ENCODE data around the gene CAB39.

CAB39 gene

DNA sequence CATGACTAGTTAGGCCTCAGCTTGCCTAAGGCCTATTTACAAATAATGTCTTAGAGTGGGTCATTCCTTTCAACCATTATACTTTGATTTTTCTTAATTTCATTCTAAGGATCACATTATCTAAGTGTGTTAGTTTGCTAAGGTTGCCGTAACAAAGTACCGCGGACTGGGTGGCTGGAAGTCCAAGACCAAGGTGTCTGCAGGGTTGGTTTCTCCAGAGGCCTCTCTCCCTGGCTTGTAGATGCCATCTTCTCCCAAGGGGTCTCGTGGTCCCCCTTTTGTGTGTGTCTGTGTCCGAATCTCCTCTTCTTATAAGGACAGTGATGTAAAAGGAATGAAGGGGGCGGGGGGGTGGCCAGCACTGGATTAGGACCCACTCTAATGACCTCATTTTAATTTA lies 133.7 kb downstream of the CAB39 start:
- TF ChIP-seq POLR2AphosphoS5 (IDR thresholded peaks at IDR 0.05; ENCODE audit: low read depth) (no peak), CTCF (IDR thresholded peaks at IDR 0.05; ENCODE audit: insufficient read depth, low read length) (no peak)
- no peak overlapping the region for H3K4me3 ChIP-seq (replicated peaks; ENCODE audit: insufficient read depth, low read length)
- H3K27me3 ChIP-seq (ENCODE audit: insufficient read depth, poor library complexity, severe bottlenecking) = no peaks in the 10 kb centered on the region
- no peak for DNase-seq (ENCODE audit: low read depth in 1 of 2, low spot score in 1 of 2)
- no peak overlapping the region for H3K27ac ChIP-seq (replicated peaks)

DNA sequence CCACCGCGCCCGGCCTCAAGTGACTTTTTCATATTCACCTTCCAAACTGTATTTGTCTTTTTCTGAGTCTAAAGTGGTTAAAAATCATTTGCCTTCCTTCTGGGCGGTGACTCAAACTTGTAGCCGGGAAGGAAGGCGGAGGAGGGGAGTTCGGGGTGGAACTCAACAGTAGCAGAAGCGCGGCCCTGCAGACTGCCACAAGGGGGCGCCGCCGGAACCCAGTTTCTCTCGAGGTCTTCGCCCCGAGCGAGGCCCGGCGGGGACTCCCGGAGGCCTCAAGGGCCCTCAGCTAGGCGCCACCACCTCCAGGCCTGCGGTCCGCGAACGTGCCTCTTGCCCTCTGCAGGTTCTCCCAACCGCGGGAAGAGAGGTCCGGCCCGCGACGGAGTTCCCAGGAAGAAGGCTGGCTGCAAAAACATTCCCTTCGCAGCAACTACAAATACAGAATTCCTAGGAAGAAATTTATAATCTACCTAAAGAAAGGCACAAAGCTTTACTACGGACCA lies 135.3 kb downstream of the CAB39 start:
- DNase-seq (ENCODE audit: low read depth in 1 of 2, low spot score in 1 of 2) = peak; percentile 60 to 86

DNA sequence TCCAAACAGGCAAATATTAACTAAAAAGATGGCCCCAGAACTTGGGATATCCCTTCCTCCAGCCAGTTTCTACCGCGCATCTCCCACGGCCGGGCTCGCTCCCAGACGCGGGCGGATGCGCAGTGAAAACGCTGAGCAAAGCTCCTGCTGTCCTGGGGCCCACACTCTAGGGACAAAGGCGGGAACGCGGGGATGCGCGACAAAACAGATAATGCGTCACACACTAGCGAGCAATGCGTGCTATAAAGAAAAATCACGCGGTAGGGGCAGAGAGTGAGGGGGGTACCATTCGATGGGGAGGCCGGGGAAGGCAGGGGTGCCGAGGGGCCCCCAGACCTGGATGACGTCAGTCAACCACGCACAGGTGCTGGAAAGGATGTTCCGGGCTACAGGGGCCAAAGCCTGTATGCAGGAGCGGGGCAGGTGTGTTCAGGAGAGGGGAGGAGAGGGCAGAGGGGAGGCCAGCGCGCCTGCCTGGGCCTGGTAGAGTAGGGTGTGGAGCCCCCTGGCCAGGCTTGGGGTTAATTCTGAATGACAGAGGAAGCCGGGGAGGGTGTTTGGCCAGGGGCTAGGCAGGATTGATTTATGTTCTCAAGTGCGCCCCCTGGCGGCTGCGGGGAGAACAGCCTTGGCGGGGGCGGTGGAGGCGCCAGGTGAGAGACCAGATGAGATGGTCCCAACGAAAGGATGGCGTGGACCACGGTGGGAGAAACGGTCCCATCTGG lies 137.2 kb downstream of the CAB39 start:
- Histone ChIP-seq H3K27me3 (ENCODE audit: insufficient read depth, poor library complexity, severe bottlenecking) (no peaks in the 10 kb centered on the region), H3K4me3 (replicated peaks; ENCODE audit: insufficient read depth, low read length) (no peak overlapping the region), H3K27ac (replicated peaks) (no peak overlapping the region)
- DNase-seq (ENCODE audit: low read depth in 1 of 2, low spot score in 1 of 2) = peak in 1 of 2 experiments; percentile 39
- TF ChIP-seq GABPA (IDR thresholded peaks at IDR 0.05; ENCODE audit: low read depth) (no peak), CTCF (IDR thresholded peaks at IDR 0.05; ENCODE audit: insufficient read depth, low read length) (peak; percentile 62)

More for the DNA sequence above, 135.3 kb downstream of the CAB39 start:
- Histone ChIP-seq H3K4me3 (replicated peaks; ENCODE audit: insufficient read depth, low read length) (no peak overlapping the region), H3K27ac (replicated peaks) (no peak overlapping the region), H3K27me3 (ENCODE audit: insufficient read depth, poor library complexity, severe bottlenecking) (no peaks in the 10 kb centered on the region)
- TF ChIP-seq CTCF (IDR thresholded peaks at IDR 0.05; ENCODE audit: insufficient read depth, low read length) (peak; percentile 80), GABPA (IDR thresholded peaks at IDR 0.05; ENCODE audit: low read depth) (no peak)

- Histone ChIP-seq H3K4me3 (replicated peaks; ENCODE audit: insufficient read depth, low read length) (no peak overlapping the region), H3K27me3 (ENCODE audit: insufficient read depth, poor library complexity, severe bottlenecking) (no peaks in the 10 kb centered on the region), H3K27ac (replicated peaks) (no peak overlapping the region)
- TF ChIP-seq POLR2AphosphoS5 (IDR thresholded peaks at IDR 0.05; ENCODE audit: low read depth) (no peak), SPI1 (IDR thresholded peaks at IDR 0.05; ENCODE audit: borderline replicate concordance, low read depth) (no peak)
- TF ChIP-seq, protein P1, sequence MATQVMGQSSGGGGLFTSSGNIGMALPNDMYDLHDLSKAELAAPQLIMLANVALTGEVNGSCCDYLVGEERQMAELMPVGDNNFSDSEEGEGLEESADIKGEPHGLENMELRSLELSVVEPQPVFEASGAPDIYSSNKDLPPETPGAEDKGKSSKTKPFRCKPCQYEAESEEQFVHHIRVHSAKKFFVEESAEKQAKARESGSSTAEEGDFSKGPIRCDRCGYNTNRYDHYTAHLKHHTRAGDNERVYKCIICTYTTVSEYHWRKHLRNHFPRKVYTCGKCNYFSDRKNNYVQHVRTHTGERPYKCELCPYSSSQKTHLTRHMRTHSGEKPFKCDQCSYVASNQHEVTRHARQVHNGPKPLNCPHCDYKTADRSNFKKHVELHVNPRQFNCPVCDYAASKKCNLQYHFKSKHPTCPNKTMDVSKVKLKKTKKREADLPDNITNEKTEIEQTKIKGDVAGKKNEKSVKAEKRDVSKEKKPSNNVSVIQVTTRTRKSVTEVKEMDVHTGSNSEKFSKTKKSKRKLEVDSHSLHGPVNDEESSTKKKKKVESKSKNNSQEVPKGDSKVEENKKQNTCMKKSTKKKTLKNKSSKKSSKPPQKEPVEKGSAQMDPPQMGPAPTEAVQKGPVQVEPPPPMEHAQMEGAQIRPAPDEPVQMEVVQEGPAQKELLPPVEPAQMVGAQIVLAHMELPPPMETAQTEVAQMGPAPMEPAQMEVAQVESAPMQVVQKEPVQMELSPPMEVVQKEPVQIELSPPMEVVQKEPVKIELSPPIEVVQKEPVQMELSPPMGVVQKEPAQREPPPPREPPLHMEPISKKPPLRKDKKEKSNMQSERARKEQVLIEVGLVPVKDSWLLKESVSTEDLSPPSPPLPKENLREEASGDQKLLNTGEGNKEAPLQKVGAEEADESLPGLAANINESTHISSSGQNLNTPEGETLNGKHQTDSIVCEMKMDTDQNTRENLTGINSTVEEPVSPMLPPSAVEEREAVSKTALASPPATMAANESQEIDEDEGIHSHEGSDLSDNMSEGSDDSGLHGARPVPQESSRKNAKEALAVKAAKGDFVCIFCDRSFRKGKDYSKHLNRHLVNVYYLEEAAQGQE (IDR thresholded peaks at IDR 0.05; ENCODE audit: insufficient replicate concordance, low read depth) = no peak
- DNase-seq (ENCODE audit: low read depth in 1 of 2, low spot score in 1 of 2) = no peak
Observed at GRCh38 chr2:230850358-230850658, 137.7 kb downstream of the CAB39 start.

GRCh38 chr2:230852113-230852512 lies 139.5 kb downstream of the CAB39 start:
- H3K27ac ChIP-seq (replicated peaks) = no peak overlapping the region
- H3K4me3 ChIP-seq (replicated peaks; ENCODE audit: insufficient read depth, low read length) = no peak overlapping the region
- TF ChIP-seq POLR2AphosphoS5 (IDR thresholded peaks at IDR 0.05; ENCODE audit: low read depth) (no peak), GABPA (IDR thresholded peaks at IDR 0.05; ENCODE audit: low read depth) (no peak), CTCF (IDR thresholded peaks at IDR 0.05; ENCODE audit: insufficient read depth, low read length) (no peak), SPI1 (IDR thresholded peaks at IDR 0.05; ENCODE audit: borderline replicate concordance, low read depth) (no peak)
- TF ChIP-seq, protein P1 (IDR thresholded peaks at IDR 0.05; ENCODE audit: insufficient replicate concordance, low read depth) = no peak
- DNase-seq (ENCODE audit: low read depth in 1 of 2, low spot score in 1 of 2) = no peak
- no peaks in the 10 kb centered on the region for H3K27me3 ChIP-seq (ENCODE audit: insufficient read depth, poor library complexity, severe bottlenecking)
